Measurements from ENCODE around the gene VAT1L.

The VAT1L gene

DNA sequence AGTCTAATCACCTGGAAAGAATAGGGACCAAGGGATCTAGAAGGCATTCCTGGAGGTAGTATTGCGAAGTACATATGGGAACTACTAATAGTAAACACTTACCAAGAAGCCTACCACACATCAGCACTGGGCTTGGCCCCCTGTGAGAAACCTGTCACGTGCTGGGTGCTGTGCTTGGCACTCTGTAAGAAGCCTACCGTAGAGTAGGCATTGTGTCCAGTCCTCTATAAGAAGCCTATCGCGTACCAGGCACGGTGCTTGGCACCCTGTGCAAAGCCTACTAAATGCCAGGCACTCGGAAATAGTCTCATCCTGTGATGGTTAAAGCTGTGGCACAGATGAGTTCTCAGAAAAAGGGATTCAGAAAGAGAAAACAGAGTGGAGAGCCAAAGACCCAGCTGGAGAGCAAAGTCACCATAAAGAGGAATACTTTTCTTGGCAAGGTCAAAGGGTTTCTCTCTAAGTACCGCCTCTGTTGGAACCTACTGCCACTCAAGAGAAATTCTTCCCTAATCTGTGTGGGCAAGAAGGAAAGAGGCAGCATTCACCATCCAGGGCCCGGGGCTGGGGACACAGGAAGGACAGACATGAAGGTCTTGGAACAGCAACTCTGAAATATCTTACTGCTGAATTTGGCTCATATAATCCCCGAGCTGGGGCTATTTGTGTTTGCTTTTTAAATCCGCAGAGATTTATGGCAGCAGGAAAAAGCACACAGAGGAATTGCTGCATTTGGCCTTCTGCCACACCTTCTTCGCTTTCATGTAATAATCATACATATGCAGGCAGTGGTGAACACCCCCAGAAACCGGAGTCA lies 81.8 kb downstream of the VAT1L start:
- no peak for DNase-seq (ENCODE audit: low read depth)

DNA sequence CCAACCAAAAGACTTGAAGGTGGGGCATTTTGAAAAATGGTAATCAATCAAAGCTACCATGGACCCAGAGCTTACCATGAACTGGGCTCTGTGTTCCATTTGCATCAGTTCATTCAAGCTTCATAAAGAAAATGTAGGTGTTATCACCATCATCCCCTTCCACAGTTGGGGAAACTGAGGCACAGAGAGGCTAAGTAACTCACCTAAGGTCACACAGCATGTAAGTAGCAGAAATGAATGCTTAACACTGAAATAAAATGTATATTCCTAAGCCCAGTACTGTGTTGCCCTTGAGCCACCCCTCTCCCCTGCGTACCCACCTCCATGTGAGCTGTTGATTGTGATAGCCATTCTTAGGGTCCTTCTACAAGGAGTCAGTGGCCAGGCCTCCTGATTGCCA lies 83.6 kb downstream of the VAT1L start:
- DNase-seq (ENCODE audit: low read depth), result no peak

DNA sequence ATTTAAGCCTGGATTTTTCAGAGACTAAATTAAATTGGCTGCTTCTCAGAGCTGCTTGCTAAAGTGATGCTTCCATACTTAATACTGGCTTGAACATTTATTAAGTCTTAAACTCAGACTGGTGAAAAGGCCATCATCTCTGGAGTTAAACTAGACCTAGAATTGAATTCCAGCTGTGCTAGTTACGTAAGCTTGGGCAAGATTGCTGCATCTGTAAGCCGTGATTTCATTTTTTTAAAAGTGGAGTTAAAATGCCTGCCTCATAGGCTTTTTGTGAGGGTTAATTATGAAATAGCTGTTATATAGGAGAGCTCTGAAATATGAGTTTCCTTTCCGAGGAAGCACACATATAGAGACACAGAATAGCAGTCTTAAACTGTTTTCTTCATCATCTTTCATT lies 84.7 kb downstream of the VAT1L start:
- DNase-seq (ENCODE audit: low read depth), result no peak

DNA sequence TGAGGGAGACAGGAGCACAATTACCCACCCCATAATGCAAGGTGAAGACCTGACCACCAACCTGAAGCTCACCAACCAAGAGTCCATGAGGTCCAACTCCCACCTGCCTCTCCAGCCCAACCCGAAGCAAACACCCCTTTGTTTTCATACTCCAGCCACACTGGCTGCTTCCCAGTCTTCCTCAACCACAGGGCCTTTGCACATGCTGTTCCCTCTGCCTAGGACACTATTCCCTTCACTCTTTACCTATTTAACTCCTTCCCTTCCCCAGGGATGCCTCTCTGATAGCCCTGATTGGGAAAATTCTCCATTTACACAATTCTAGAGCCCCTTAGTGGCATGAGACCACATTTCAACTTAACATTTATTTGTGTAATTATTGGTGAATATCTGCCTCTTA lies 86.0 kb downstream of the VAT1L start:
- DNase-seq (ENCODE audit: low read depth), result no peak

- no peak for DNase-seq (ENCODE audit: low read depth)
Measured at GRCh38 chr16:77876776-77877175, 88.4 kb downstream of the VAT1L start.

GRCh38 chr16:77877712-77878347 lies 89.5 kb downstream of the VAT1L start:
- DNase-seq (ENCODE audit: low read depth), result peak; percentile 53

GRCh38 chr16:77881355-77882030 lies 93.1 kb downstream of the VAT1L start:
- DNase-seq (ENCODE audit: low read depth), result peak; percentile 16

- peak; percentile 6 for DNase-seq (ENCODE audit: low read depth)
Measured at GRCh38 chr16:77882358-77882757, 94.0 kb downstream of the VAT1L start.

- peak; percentile 54 for DNase-seq (ENCODE audit: low read depth)
Measured at GRCh38 chr16:77885571-77886295, 97.4 kb downstream of the VAT1L start.

- no peak for DNase-seq (ENCODE audit: low read depth)
Measured at GRCh38 chr16:77888871-77889270, 100.5 kb downstream of the VAT1L start.

DNA sequence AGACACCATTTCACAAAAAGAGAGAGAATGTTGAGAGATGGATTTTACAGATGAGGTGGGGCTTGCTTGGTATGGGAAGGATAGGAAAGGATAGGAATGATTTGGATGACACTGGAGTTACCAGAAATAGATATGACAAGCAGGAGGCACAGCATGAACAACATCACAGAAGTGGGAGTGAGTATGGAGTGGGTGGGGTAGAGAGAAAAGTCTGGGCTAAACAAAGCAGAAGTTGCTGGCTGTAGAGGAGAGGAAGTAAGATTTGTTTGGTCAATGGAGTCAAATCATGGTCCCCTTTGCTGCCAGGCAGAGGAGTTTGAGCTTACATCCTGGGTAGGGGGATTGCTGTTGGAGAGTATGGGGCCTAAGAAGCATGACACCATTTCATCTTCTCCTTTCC lies 101.7 kb downstream of the VAT1L start:
- DNase-seq (ENCODE audit: low read depth), result no peak

GRCh38 chr16:77894162-77894561 lies 105.8 kb downstream of the VAT1L start:
- DNase-seq (ENCODE audit: low read depth), result no peak

DNA sequence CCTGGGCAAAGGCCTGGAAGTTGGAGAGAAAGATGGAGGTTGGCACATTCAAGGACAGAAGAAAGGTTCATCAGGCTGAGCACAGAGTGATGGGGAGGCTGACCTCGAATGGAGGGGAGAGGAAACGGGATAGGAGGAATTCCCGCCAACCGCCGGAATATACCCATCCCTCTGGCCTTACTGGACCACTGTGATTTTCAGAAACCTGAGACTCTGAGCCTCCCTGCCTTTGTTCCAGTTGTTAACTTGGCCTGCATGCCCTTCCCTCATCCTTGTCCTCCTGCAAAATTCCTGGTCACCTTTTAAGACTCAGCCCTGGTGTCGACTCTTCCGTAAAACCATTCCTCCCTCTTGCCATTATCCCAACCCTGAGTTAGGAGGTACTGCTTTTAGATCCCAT lies 107.6 kb downstream of the VAT1L start:
- no peak for DNase-seq (ENCODE audit: low read depth)

- peak; percentile 33 for DNase-seq (ENCODE audit: low read depth)
Measured at GRCh38 chr16:77896415-77897128, 108.2 kb downstream of the VAT1L start.

- peak; percentile 46 for DNase-seq (ENCODE audit: low read depth)
Measured at GRCh38 chr16:77897129-77897437, 108.7 kb downstream of the VAT1L start.

DNA sequence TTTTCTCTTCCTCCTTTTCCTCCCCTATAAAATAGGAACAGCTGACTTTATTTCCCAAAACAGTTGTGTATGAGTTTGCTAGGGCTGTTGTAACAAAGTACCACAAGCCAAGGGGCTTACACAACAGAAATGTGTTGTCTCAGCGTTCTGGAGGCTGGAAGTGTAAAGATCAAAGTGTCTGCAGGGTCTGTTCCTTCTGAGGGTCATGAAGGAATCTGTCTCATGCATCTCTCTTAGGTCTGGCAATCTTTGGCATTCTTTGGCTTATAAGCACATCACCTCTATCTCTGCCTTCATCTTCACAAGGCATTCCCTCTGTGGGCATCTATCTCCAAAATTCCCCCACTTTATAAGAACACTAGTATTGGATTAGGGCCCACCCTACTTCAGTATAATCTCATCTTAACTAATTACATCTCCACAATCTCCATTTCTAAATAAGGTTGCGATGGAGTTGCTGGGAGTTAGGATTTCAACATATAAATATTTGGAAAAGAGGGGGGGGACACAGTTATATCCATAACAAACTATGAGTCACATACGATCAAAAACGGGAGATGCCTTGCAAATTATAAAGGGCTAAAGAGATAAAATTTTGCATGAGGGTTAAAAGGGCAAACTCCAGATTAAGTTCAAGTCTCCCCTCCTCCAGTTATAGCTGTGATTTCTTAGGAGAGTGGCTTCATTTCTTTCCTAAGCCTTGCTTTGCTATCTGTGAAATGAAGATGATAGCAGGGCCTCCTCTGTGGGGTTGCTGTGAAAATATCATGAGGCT lies 109.7 kb downstream of the VAT1L start:
- peak; percentile 15 for DNase-seq (ENCODE audit: low read depth)

DNA sequence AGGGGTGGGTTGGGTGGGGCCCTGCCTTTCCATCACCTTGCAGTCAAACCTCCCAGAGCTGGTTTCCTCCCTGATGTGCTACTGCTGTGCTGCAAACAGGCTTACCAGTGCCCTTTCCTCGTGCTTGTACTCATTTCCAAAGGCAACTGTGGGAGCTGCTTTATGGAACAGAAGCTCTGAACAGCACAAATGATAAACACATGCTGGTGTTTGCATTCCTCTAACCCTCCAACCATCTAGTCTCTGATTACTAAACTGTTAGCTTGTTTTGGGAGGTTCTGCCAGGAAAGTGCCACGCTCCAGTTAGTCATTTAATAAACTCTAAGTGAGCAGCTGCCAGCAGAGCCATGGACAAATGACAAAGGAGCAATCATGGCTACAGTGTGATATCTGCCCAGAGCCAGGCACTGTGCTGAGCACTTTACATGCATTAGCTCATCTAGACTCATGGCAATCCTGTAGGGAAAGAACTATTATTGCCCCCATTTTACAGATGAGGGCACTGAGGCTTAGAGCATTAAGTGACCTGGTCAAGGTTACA lies 110.4 kb downstream of the VAT1L start:
- peak; percentile 71 for DNase-seq (ENCODE audit: low read depth)

DNA sequence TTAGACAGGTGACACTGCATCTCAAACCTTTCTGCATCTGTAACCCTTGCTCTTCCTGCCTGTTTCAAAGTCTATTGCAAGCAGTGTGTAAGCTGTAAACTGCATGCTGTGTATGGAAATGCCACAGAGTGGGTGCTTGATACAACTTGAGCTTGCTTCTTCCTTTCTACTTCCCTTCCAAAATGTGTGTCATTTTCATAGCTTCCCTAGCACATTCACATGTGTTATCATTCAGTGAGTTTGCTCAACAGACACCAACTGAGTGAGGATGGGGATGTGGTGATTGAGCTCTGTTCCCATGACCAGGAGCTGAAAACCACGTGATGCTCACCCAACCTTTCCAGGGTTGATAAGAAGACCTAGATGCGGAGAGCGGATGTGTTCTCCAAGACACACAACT lies 111.1 kb downstream of the VAT1L start:
- no peak for DNase-seq (ENCODE audit: low read depth)

GRCh38 chr16:77905374-77905920 lies 117.1 kb downstream of the VAT1L start:
- no peak for DNase-seq (ENCODE audit: low read depth)

GRCh38 chr16:77910021-77910420 lies 121.7 kb downstream of the VAT1L start:
- DNase-seq (ENCODE audit: low read depth), result no peak

DNA sequence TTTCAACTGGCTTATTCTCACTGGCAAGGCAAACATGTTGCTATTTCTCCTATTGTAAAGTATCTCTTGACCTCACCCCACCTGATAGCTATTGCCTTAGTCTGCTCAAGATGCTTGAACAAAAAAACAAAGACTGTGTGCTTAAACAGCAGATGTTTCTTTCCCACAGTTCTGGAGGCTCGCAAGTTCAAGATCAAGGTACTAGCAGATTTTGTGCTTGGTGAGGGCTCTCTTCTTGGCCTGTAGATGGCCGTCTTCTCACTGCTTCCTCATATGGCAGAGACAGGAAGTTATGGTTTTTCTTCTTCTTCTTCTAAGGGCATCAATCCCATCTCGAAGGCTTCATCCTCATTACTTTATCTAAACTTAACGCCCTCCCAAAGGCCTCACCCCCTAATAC lies 124.3 kb downstream of the VAT1L start:
- DNase-seq (ENCODE audit: low read depth), result no peak
